ACC112 (cell line): ENCODE results near the gene IFIT2.

ENCODE experiments used
- H2AFZ ChIP-seq: fragments of 200-600 bp; sonication (generic); one replicate; pipeline ENCODE4 v1.6.0; 2017; ENCODE audit warnings: antibody characterized with exemption, low read length; ENCODE audit not compliant: unreplicated experiment
- H3K27ac ChIP-seq: fragments of 200-600 bp; sonication (generic); 2 replicates; pipeline ENCODE4 v1.5.1; 2014; ENCODE audit warnings: low read depth, mild to moderate bottlenecking, antibody characterized with exemption, low read length, moderate library complexity
- H3K27me3 ChIP-seq: fragments of 200-600 bp; sonication (generic); 2 replicates; pipeline ENCODE4 v1.6.1; 2014; ENCODE audit warnings: mild to moderate bottlenecking, antibody characterized with exemption, low read length, moderate library complexity, mixed read lengths; ENCODE audit not compliant: insufficient read depth
- H3K36me3 ChIP-seq: fragments of 200-600 bp; sonication (generic); 2 replicates; pipeline ENCODE4 v1.6.1; 2016; ENCODE audit warnings: mild to moderate bottlenecking, antibody characterized with exemption, low read length, moderate library complexity, mixed read lengths; ENCODE audit not compliant: insufficient read depth
- H3K4me1 ChIP-seq: fragments of 200-600 bp; sonication (generic); one replicate; pipeline ENCODE4 v1.6.1; 2016; ENCODE audit warnings: low read length, mixed read lengths; ENCODE audit not compliant: insufficient read depth, unreplicated experiment, control insufficient read depth
- H3K4me3 ChIP-seq: fragments of 200-600 bp; sonication (generic); 2 replicates; pipeline ENCODE4 v1.5.1; 2014; ENCODE audit warnings: mild to moderate bottlenecking, low read depth, low read length
- H3K79me2 ChIP-seq: fragments of 200-600 bp; sonication (generic); one replicate; pipeline ENCODE4 v1.6.0; 2016; ENCODE audit warnings: low read length; ENCODE audit not compliant: control insufficient read depth, unreplicated experiment, insufficient read depth

IFIT2 gene

DNA sequence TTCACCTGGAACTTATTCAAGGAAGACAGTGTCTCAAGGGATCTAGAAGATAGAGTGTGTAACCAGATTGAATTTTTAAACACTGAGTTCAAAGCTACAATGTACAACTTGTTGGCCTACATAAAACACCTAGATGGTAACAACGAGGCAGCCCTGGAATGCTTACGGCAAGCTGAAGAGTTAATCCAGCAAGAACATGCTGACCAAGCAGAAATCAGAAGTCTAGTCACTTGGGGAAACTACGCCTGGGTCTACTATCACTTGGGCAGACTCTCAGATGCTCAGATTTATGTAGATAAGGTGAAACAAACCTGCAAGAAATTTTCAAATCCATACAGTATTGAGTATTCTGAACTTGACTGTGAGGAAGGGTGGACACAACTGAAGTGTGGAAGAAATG, 36.9 kb downstream of the IFIT2 start:
- Histone ChIP-seq H3K79me2 (peaks cover 59% of the 10 kb centered on the region), H2AFZ (no peak overlapping the region), H3K36me3 (peaks cover 60% of the 10 kb centered on the region), H3K4me1 (peaks cover 42% of the 10 kb centered on the region), H3K4me3 (no peak overlapping the region), H3K27me3 (no peaks in the 10 kb centered on the region), H3K27ac (0 out of 2 replicates have a peak overlapping the region, but pooled peaks have one; percentile 38)

GRCh38 chr10:89339875-89340274, 38.0 kb downstream of the IFIT2 start:
- Histone ChIP-seq H3K27ac (no peak overlapping the region), H3K36me3 (peaks cover 59% of the 10 kb centered on the region), H3K79me2 (peaks cover 49% of the 10 kb centered on the region), H3K27me3 (no peaks in the 10 kb centered on the region), H3K4me3 (no peak overlapping the region), H3K4me1 (peaks cover 34% of the 10 kb centered on the region), H2AFZ (no peak overlapping the region)

DNA sequence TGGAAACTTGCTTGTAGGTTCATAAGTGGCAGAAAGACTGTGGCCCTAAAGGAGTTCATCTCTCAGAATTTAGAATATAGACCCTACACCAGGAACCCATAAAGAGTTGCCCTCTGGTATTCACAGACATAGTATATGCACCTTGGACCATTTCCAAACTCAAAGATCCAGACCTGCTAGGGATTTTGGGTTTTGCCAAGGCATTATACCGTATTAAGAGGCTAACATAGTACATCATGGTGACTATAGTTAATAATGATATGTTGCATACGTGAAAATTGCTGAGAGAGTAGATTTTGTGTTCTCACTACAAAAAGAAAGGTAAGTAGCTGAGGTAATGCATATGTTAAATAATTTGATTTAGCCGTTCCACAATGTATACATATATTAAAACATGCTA, 39.8 kb downstream of the IFIT2 start:
- Histone ChIP-seq H3K36me3 (peaks cover 43% of the 10 kb centered on the region), H3K27ac (peak overlapping the region; percentile 13; the same call in 1 of the 2 replicates), H3K27me3 (no peaks in the 10 kb centered on the region), H3K4me3 (no peak overlapping the region), H3K4me1 (peaks cover 30% of the 10 kb centered on the region), H3K79me2 (peaks cover 31% of the 10 kb centered on the region), H2AFZ (no peak overlapping the region)

DNA sequence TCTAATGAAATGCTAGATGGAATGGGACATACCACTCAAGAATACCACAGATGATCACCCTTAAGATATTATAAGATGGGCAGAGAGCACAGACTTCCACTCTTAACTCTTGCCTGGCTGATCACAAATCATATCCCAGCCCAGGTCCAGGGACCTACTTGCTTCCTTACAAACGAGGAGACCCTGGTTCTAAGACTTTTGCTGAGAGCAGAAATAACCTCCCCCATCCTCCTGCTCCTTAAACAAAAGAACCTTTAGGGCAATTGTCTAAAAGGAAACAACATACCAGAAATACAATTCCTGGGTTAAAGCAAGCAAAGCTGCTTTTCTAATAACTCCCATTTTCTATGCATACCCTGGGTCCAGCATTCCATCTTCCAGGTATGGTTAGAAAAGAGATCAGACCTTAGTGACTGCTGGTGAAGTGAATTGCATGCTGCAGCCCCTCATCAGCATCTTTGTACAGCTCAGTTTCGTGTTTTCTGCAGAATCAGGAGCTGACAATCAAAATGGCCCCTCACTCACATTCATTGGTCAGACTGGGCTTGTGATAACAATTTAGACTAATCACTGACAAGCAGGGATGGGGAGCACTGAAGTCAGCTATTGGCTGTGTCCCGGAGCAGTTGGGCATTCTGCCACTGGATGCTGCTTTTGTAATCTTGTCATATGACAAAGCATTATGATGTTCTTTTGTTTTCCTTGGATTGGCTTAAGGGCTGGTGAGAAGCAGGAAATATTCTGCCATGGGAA, 40.5 kb downstream of the IFIT2 start:
- no peak overlapping the region for H3K4me3 ChIP-seq
- peaks cover 24% of the 10 kb centered on the region for H3K79me2 ChIP-seq
- peak overlapping the region; percentile 63 for H3K27ac ChIP-seq
- no peaks in the 10 kb centered on the region for H3K27me3 ChIP-seq
- H3K4me1 ChIP-seq, result peaks cover 36% of the 10 kb centered on the region
- peaks cover 38% of the 10 kb centered on the region for H3K36me3 ChIP-seq
- H2AFZ ChIP-seq, result no peak overlapping the region

GRCh38 chr10:89343089-89343767, 41.4 kb downstream of the IFIT2 start:
- Histone ChIP-seq H3K36me3 (peaks cover 32% of the 10 kb centered on the region), H3K4me1 (peaks cover 34% of the 10 kb centered on the region), H3K79me2 (peaks cover 16% of the 10 kb centered on the region), H2AFZ (no peak overlapping the region), H3K27ac (peak overlapping the region; percentile 63), H3K27me3 (no peaks in the 10 kb centered on the region), H3K4me3 (no peak overlapping the region)

DNA sequence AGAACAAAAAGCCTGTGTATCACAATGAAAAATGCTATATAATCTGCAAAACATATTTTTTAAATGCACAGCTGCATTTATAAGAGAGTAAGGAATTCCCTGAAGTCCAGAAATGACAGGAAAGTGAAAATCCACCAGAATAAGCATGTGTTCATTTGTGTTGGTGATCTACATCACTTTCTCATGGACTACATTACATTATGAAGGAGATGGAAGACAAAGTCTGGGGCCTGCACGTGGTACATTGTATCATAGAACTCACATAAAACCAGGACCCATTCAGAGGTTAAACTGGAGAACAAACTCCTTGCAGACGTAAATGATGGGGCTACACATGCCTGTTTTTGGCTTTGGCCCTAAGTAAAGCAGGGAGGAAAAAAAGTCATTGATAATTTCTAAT, 42.3 kb downstream of the IFIT2 start:
- H3K27ac ChIP-seq, result 0 out of 2 replicates have a peak overlapping the region, but pooled peaks have one; percentile 9
- H3K4me3 ChIP-seq, result no peak overlapping the region
- peaks cover 22% of the 10 kb centered on the region for H3K36me3 ChIP-seq

DNA sequence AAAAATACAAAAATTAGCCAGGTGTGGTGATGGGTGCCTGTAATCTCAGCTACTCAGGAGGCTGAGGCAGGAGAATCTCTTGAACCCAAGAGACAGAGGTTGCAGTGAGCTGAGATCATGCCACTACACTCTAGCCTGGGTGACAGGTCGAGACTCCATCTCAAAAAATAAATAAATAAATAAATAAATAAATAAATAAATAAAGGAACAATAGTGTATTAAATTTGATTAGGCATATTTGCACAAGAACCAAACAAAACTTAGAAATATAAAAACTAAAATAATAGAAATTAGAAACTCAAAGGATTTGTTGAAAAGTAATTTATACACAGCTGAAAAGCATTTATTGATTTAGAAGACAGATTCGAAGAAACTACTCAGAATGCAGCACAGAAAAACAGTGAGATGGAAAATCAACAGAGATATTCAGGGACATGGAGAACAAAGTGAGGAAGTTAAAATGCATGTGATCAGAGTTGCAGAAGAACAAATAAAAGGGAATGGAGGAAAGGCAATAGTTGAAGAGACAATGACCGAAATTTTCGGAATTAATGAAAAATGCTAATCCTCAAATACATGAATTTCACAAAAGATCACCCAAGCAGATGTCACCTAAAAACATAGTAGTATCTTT, 43.6 kb downstream of the IFIT2 start:
- H3K36me3 ChIP-seq, result peaks cover 12% of the 10 kb centered on the region
- peaks cover 2% of the 10 kb centered on the region for H3K79me2 ChIP-seq
- H3K27ac ChIP-seq, result peak overlapping the region; percentile 60; the same call in 1 of the 2 replicates
- H3K4me1 ChIP-seq, result peaks cover 38% of the 10 kb centered on the region
- H2AFZ ChIP-seq, result no peak overlapping the region
- no peak overlapping the region for H3K4me3 ChIP-seq
- H3K27me3 ChIP-seq, result no peaks in the 10 kb centered on the region

More for the DNA sequence above, 42.3 kb downstream of the IFIT2 start:
- H3K27me3 ChIP-seq, result no peaks in the 10 kb centered on the region
- no peak overlapping the region for H2AFZ ChIP-seq
- H3K79me2 ChIP-seq, result peaks cover 7% of the 10 kb centered on the region
- peaks cover 35% of the 10 kb centered on the region for H3K4me1 ChIP-seq

GRCh38 chr10:89346405-89347254, 44.8 kb downstream of the IFIT2 start:
- H3K27me3 ChIP-seq, result no peaks in the 10 kb centered on the region
- H3K4me3 ChIP-seq, result peak overlapping the region; percentile 4; the same call in 1 of the 2 replicates
- 0 out of 2 replicates have a peak, but pooled peaks cover under 1% of the 10 kb centered on the region for H3K36me3 ChIP-seq
- H3K27ac ChIP-seq, result peak overlapping the region; percentile 60
- H3K4me1 ChIP-seq, result peaks cover 49% of the 10 kb centered on the region
- H3K79me2 ChIP-seq, result no peaks in the 10 kb centered on the region
- H2AFZ ChIP-seq, result no peak overlapping the region

DNA sequence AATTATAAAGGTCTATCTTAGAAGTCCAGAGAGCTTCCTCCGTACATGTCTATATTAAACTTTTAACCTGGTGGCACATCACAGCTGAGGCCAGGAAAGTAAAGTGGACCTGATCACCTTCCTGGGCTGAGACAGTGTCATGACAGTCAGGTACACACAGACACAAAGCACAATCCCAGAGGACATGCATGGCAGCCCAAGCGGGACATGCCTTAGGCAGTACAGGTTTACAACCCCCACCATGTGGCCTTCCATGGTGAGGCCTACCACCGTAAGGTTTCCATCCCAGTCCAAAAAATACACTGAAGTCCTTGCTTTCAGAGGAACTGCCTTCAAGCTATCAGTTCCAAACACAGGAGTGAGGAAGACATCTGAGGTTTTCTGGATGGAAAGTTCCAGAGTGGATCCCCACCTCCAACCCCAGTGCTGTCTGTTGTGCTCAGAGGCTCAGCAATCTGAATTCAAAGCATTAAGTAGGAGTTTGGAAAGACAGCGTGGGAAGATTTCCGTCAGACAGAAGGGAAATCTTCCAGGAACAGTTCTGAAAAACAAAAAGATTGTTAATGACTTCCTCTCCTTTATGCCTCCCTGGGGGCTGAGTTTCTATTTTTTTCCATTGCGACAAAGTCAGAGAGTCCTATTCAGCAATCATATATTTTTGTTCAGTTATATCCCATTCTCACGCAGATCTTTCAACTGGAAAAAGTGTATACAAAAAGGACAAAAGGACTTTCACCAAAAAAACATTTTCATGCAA, 46.0 kb downstream of the IFIT2 start:
- H3K27ac ChIP-seq, result no peak overlapping the region
- H3K79me2 ChIP-seq, result no peaks in the 10 kb centered on the region
- H3K36me3 ChIP-seq, result no peaks in the 10 kb centered on the region
- no peak overlapping the region for H2AFZ ChIP-seq
- no peaks in the 10 kb centered on the region for H3K27me3 ChIP-seq
- no peak overlapping the region for H3K4me3 ChIP-seq
- H3K4me1 ChIP-seq, result peaks cover 54% of the 10 kb centered on the region
